Karpas-422 (cell line): ENCODE results near the gene PALD1. TPM values are rescaled to one million over a fixed set of nuclear protein-coding genes. Genes with fewer than 3 reads are reported as not detected.

ENCODE experiments used
- DNase-seq: peaks from one replicate; pipeline ENCODE4 v3.0.0-alpha.2; 2015
- H2AFZ ChIP-seq: fragments of 200-600 bp; sonication (generic); 2 replicates; pipeline ENCODE4 v1.6.1; 2014; ENCODE audit warnings: antibody characterized with exemption, low read length, mixed read lengths
- H3K27ac ChIP-seq: fragments of 200-600 bp; sonication (generic); 2 replicates; pipeline ENCODE4 v1.5.1; 2014; ENCODE audit warnings: mild to moderate bottlenecking, low read length, moderate library complexity
- H3K27me3 ChIP-seq: fragments of 200-600 bp; sonication (generic); 2 replicates; pipeline ENCODE4 v1.6.1; 2014; ENCODE audit warnings: low read length, mixed read lengths
- H3K36me3 ChIP-seq: fragments of 200-600 bp; sonication (generic); 2 replicates; pipeline ENCODE4 v1.6.1; 2014; ENCODE audit warnings: low read length, mixed read lengths; ENCODE audit not compliant: insufficient read depth
- H3K4me1 ChIP-seq: fragments of 200-600 bp; sonication (generic); 2 replicates; pipeline ENCODE4 v1.6.1; 2014; ENCODE audit warnings: mild to moderate bottlenecking, low read length, mixed read lengths
- H3K4me2 ChIP-seq: fragments of 200-600 bp; sonication (generic); 2 replicates; pipeline ENCODE4 v1.6.1; 2014; ENCODE audit warnings: low read length, low read depth, mild to moderate bottlenecking; ENCODE audit not compliant: poor library complexity, severe bottlenecking
- H3K4me3 ChIP-seq: fragments of 200-600 bp; sonication (generic); 2 replicates; pipeline ENCODE4 v1.5.1; 2014; ENCODE audit warnings: mild to moderate bottlenecking, antibody characterized with exemption, low read length, mixed read lengths
- H3K79me2 ChIP-seq: fragments of 200-600 bp; sonication (generic); 2 replicates; pipeline ENCODE4 v1.6.1; 2014; ENCODE audit warnings: mild to moderate bottlenecking, low read length, mixed read lengths
- H3K9ac ChIP-seq: fragments of 200-600 bp; sonication (generic); 2 replicates; pipeline ENCODE4 v1.6.0; 2014; ENCODE audit warnings: low read length
- H3K9me2 ChIP-seq: fragments of 200-600 bp; sonication (generic), shearing (Covaris generic); replicated peaks from 2 replicates; pipeline ENCODE4 v1.6.0; 2014; ENCODE audit warnings: mild to moderate bottlenecking, low read length, moderate library complexity; ENCODE audit not compliant: insufficient read depth
- H3K9me3 ChIP-seq: fragments of 300-700, 200-600 bp; sonication (generic); 2 replicates; pipeline ENCODE4 v1.6.1; 2014; ENCODE audit warnings: low read length, mixed read lengths
- H4K20me1 ChIP-seq: fragments of 200-600 bp; sonication (generic); 2 replicates; pipeline ENCODE4 v1.6.1; 2014; ENCODE audit warnings: mild to moderate bottlenecking, antibody characterized with exemption, low read length, low read depth; ENCODE audit not compliant: insufficient read depth
- total RNA-seq: library from RNA; depleted of rRNA; stranded (reverse); fragments of >200 nt; shearing (Covaris generic); gene quantifications from 2 replicates; pipeline ENCODE4 v1.2.3, GENCODE V29; 2014; ENCODE audit warnings: low replicate concordance; rRNA removed

Gene PALD1
- total RNA-seq: 54.7 and 106 TPM in 2 replicates

- peaks cover 43% of the 10 kb centered on the region for H3K4me1 ChIP-seq
- peak; percentile 92 for DNase-seq
- peaks cover 47% of the 10 kb centered on the region for H3K79me2 ChIP-seq
- peak within 1 kb of the TSS; percentile 97 for H3K4me2 ChIP-seq
- peaks cover 5% of the 10 kb centered on the region; the same call in 1 of the 2 replicates for H4K20me1 ChIP-seq
- H3K36me3 ChIP-seq: no peaks in the 10 kb centered on the region
- peak within 1 kb of the TSS; percentile 96 for H3K4me3 ChIP-seq
- H3K9me3 ChIP-seq: no peaks in the 10 kb centered on the region
- H3K27ac ChIP-seq: peak within 1 kb of the TSS; percentile 90
- no peaks in the 10 kb centered on the region for H3K27me3 ChIP-seq
- H3K9me2 ChIP-seq: no peaks in the 10 kb centered on the region
- H2AFZ ChIP-seq: peak within 1 kb of the TSS; percentile 59; the same call in 1 of the 2 replicates
- peak within 1 kb of the TSS; percentile 99 for H3K9ac ChIP-seq
These were observed at the start of gene PALD1 for GRCh38 chr10:70478191-70479164. Gene PALD1, plus strand, starts transcription at chr10:70478767. Its CDS starts 47,185 bp downstream, at chr10:70525952.

GRCh38 chr10:70430493-70431445 lies 47.8 kb upstream of the PALD1 start:
- Histone ChIP-seq H3K36me3 (peaks cover 31% of the 10 kb centered on the region), H3K9ac (no peak overlapping the region), H4K20me1 (0 out of 2 replicates have a peak, but pooled peaks cover 4% of the 10 kb centered on the region), H3K9me2 (no peaks in the 10 kb centered on the region), H3K9me3 (no peaks in the 10 kb centered on the region), H2AFZ (no peak overlapping the region), H3K4me3 (no peak overlapping the region), H3K4me1 (peaks cover 5% of the 10 kb centered on the region; the same call in 1 of the 2 replicates), H3K27ac (no peak overlapping the region), H3K27me3 (no peaks in the 10 kb centered on the region), H3K4me2 (no peak overlapping the region), H3K79me2 (no peaks in the 10 kb centered on the region)
- DNase-seq: no peak

GRCh38 chr10:70432101-70432500 lies 46.5 kb upstream of the PALD1 start:
- Histone ChIP-seq H3K4me2 (no peak overlapping the region), H3K79me2 (no peaks in the 10 kb centered on the region), H2AFZ (no peak overlapping the region), H3K27ac (no peak overlapping the region), H3K9ac (no peak overlapping the region), H3K4me3 (no peak overlapping the region), H3K4me1 (peaks cover 5% of the 10 kb centered on the region; the same call in 1 of the 2 replicates), H3K27me3 (no peaks in the 10 kb centered on the region), H3K36me3 (peaks cover 21% of the 10 kb centered on the region), H4K20me1 (no peaks in the 10 kb centered on the region), H3K9me2 (no peaks in the 10 kb centered on the region), H3K9me3 (no peaks in the 10 kb centered on the region)
- no peak for DNase-seq

GRCh38 chr10:70432561-70433263 lies 45.9 kb upstream of the PALD1 start:
- Histone ChIP-seq H3K36me3 (peaks cover 15% of the 10 kb centered on the region; the same call in 1 of the 2 replicates), H3K79me2 (no peaks in the 10 kb centered on the region), H3K9ac (no peak overlapping the region), H2AFZ (no peak overlapping the region), H3K9me3 (no peaks in the 10 kb centered on the region), H3K9me2 (no peaks in the 10 kb centered on the region), H3K4me2 (no peak overlapping the region), H3K27ac (no peak overlapping the region), H4K20me1 (no peaks in the 10 kb centered on the region), H3K4me1 (peaks cover 5% of the 10 kb centered on the region; the same call in 1 of the 2 replicates), H3K27me3 (no peaks in the 10 kb centered on the region), H3K4me3 (no peak overlapping the region)
- DNase-seq: no peak

GRCh38 chr10:70433581-70434280 lies 44.8 kb upstream of the PALD1 start:
- H3K9me3 ChIP-seq: no peaks in the 10 kb centered on the region
- peaks cover 7% of the 10 kb centered on the region; the same call in 1 of the 2 replicates for H3K36me3 ChIP-seq
- H2AFZ ChIP-seq: no peak overlapping the region
- DNase-seq: no peak
- no peak overlapping the region for H3K4me3 ChIP-seq
- no peak overlapping the region for H3K4me2 ChIP-seq
- no peaks in the 10 kb centered on the region for H3K79me2 ChIP-seq
- H3K9me2 ChIP-seq: no peaks in the 10 kb centered on the region
- no peaks in the 10 kb centered on the region for H4K20me1 ChIP-seq
- H3K27ac ChIP-seq: no peak overlapping the region
- H3K4me1 ChIP-seq: peaks cover 5% of the 10 kb centered on the region; the same call in 1 of the 2 replicates
- no peak overlapping the region for H3K9ac ChIP-seq
- no peaks in the 10 kb centered on the region for H3K27me3 ChIP-seq

- H3K4me2 ChIP-seq: no peak overlapping the region
- no peaks in the 10 kb centered on the region for H3K9me3 ChIP-seq
- no peak for DNase-seq
- no peaks in the 10 kb centered on the region for H4K20me1 ChIP-seq
- no peak overlapping the region for H3K9ac ChIP-seq
- H3K79me2 ChIP-seq: no peaks in the 10 kb centered on the region
- H3K4me3 ChIP-seq: no peak overlapping the region
- no peaks in the 10 kb centered on the region for H3K9me2 ChIP-seq
- peaks cover 5% of the 10 kb centered on the region; the same call in 1 of the 2 replicates for H3K4me1 ChIP-seq
- no peak overlapping the region for H3K27ac ChIP-seq
- no peaks in the 10 kb centered on the region for H3K27me3 ChIP-seq
- no peak overlapping the region for H2AFZ ChIP-seq
- H3K36me3 ChIP-seq: no peaks in the 10 kb centered on the region
These were observed 43.1 kb upstream of the PALD1 start for GRCh38 chr10:70435241-70436085.
